IMR-90 (cell line): Measurements from ENCODE around the gene OCSTAMP.

Experiments
- CTCF ChIP-seq: conservative IDR thresholded peaks from 2 replicates; pipeline ENCODE4 v1.5.1; 2012; ENCODE audit warnings: mild to moderate bottlenecking, low read depth, low read length, improper control_type of control experiment
- ELK1 ChIP-seq: fragments of 150-350 bp; IDR thresholded peaks from 2 replicates; pipeline ENCODE4 v1.6.1; 2016; ENCODE audit warnings: low read depth, mild to moderate bottlenecking, low read length, moderate library complexity, borderline replicate concordance
- POLR2A ChIP-seq: IDR thresholded peaks from 2 replicates; pipeline ENCODE4 v1.6.1; 2012; ENCODE audit warnings: mild to moderate bottlenecking, low read depth, low read length
- RAD21 ChIP-seq: IDR thresholded peaks from 2 replicates; pipeline ENCODE4 v1.6.1; 2012; ENCODE audit warnings: low read length, improper control_type of control experiment
- RCOR1 ChIP-seq: IDR thresholded peaks from 2 replicates; pipeline ENCODE4 v1.6.1; 2012; ENCODE audit warnings: mild to moderate bottlenecking, low read length, improper control_type of control experiment; ENCODE audit not compliant: insufficient replicate concordance

- TF ChIP-seq CTCF (no peak), RCOR1 (no peak), RAD21 (no peak), POLR2A (no peak), ELK1 (no peak)
These were observed 28.3 kb upstream of the OCSTAMP start for GRCh38 chr20:46578745-46579144.
